Keratinocyte (primary cell): ENCODE results near the gene CDC42EP1. TPM values are rescaled to one million over a fixed set of nuclear protein-coding genes. Genes with fewer than 3 reads are reported as not detected.

ENCODE experiments used
- DNase-seq: peaks from one replicate; pipeline ENCODE4 v3.0.0-alpha.2; 2011; ENCODE audit warnings: low read depth, missing footprints, low spot score
- FAIRE-seq: peaks from 2 replicates; lab custom pipeline; 2011; peaks lifted over from hg19 to GRCh38; lab: Jason Lieb, UNC
- H2AFZ ChIP-seq: 2 replicates; pipeline ENCODE4 v1.6.0; 2012; ENCODE audit warnings: low read length, control low read depth, inconsistent platforms; ENCODE audit not compliant: control insufficient read depth
- H3K27ac ChIP-seq: 2 replicates; pipeline ENCODE4 v1.5.1; 2011; ENCODE audit warnings: low read length; ENCODE audit not compliant: control insufficient read depth, insufficient read depth
- H3K27me3 ChIP-seq: 3 replicates; pipeline ENCODE4 v1.6.0; 2011; ENCODE audit warnings: low read length; ENCODE audit not compliant: control insufficient read depth, insufficient read depth; ENCODE audit errors: extremely low read depth
- H3K36me3 ChIP-seq, 2 experiments: 2 replicates in 1 of 2; 3 replicates in 1 of 2; pipeline ENCODE4 v1.5.1; 2011; ENCODE audit warnings: low read length in 2 of 2, mild to moderate bottlenecking in 1 of 2; ENCODE audit not compliant: control insufficient read depth in 2 of 2, insufficient read depth in 2 of 2; ENCODE audit errors: extremely low read depth in 1 of 2
- H3K4me1 ChIP-seq: 3 replicates; pipeline ENCODE4 v1.5.1; 2011; ENCODE audit warnings: low read length; ENCODE audit not compliant: control insufficient read depth, insufficient read depth; ENCODE audit errors: extremely low read depth
- H3K4me2 ChIP-seq: 3 replicates; pipeline ENCODE4 v1.6.0; 2011; ENCODE audit warnings: low read depth, low read length; ENCODE audit not compliant: control insufficient read depth, insufficient read depth; ENCODE audit errors: extremely low read depth
- H3K4me3 ChIP-seq, 3 experiments: fragments of 200-600 bp in 1 of 3; sonication (generic) in 1 of 3; 2 replicates in 2 of 3; 3 replicates in 1 of 3; pipeline ENCODE4 v1.5.1; 2011 to 2016; ENCODE audit warnings: low read length in 3 of 3, mild to moderate bottlenecking in 3 of 3, control low read depth in 2 of 3, inconsistent platforms in 1 of 3, low read depth in 1 of 3, mixed read lengths in 1 of 3, mixed run types in 1 of 3, moderate library complexity in 1 of 3; ENCODE audit not compliant: control insufficient read depth in 2 of 3, insufficient read depth in 2 of 3; ENCODE audit errors: extremely low read depth in 1 of 3
- H3K79me2 ChIP-seq: 2 replicates; pipeline ENCODE4 v1.6.0; 2012; ENCODE audit warnings: low read length; ENCODE audit not compliant: control insufficient read depth, insufficient read depth
- H3K9ac ChIP-seq: 3 replicates; pipeline ENCODE4 v1.6.0; 2011; ENCODE audit warnings: low read length; ENCODE audit not compliant: control insufficient read depth, insufficient read depth; ENCODE audit errors: extremely low read depth
- H3K9me1 ChIP-seq: 3 replicates; pipeline ENCODE4 v1.6.0; 2011; ENCODE audit warnings: low read length; ENCODE audit not compliant: control insufficient read depth, insufficient read depth; ENCODE audit errors: extremely low read depth
- H3K9me3 ChIP-seq: 2 replicates; pipeline ENCODE4 v1.5.1; 2012; ENCODE audit warnings: low read depth, low read length; ENCODE audit not compliant: control insufficient read depth
- H4K20me1 ChIP-seq: 3 replicates; pipeline ENCODE4 v1.6.0; 2011; ENCODE audit warnings: low read length; ENCODE audit not compliant: control insufficient read depth, insufficient read depth; ENCODE audit errors: extremely low read depth
- CTCF ChIP-seq, 3 experiments: IDR thresholded peaks in 1 of 3; conservative IDR thresholded peaks in 1 of 3; optimal IDR thresholded peaks in 1 of 3; 2 replicates in 2 of 3; 3 replicates in 1 of 3; pipeline versions ENCODE3 to v1.5.1; 2011; ENCODE audit warnings: low read length in 3 of 3, mild to moderate bottlenecking in 3 of 3, moderate library complexity in 2 of 3, control low read depth in 1 of 3, inconsistent platforms in 1 of 3; ENCODE audit not compliant: insufficient read depth in 2 of 3; ENCODE audit errors: extremely low read depth in 1 of 3
- EZH2 ChIP-seq: IDR thresholded peaks from one replicate; pipeline ENCODE4 v1.6.1; 2012; ENCODE audit warnings: inconsistent platforms, mild to moderate bottlenecking, low read length, moderate library complexity
- dilution Hi-C: fragments of 300-500 bp; cut with MboI; formaldehyde crosslinking; loops from one replicate; pipeline ENCODE4 v1.7.0; 2020; ENCODE audit warnings: low sequenced_read_pairs; ENCODE audit not compliant: extremely low pct_ligation_motif_present
- polyA plus RNA-seq, 5 experiments: library from polyadenylated mRNA; depleted of rRNA in 3 of 5; stranded (reverse) in 3 of 5; stranded (forward) in 1 of 5; unstranded in 1 of 5; fragments of >200 nt; gene quantifications; 1 replicate in 1 of 5; 2 replicates in 3 of 5; 3 replicates in 1 of 5; pipeline versions ENCODE4 v1.2.1 to v1.2.3, GENCODE V29; 2011 to 2012; ENCODE audit warnings: missing spikeins in 2 of 5, low read depth in 1 of 5, low replicate concordance in 1 of 5

Gene CDC42EP1
- polyA plus RNA-seq, 1 donor (not counting 4 experiments of a cell fraction or from before 2014, with no cell fraction given): 10.5 TPM

- no peak overlapping the region for H3K4me2 ChIP-seq
Measured at GRCh38 chr22:37558815-37559214, 1.5 kb upstream of the CDC42EP1 start.

GRCh38 chr22:37559521-37559900 is 769 bp upstream of the CDC42EP1 start:
- dilution Hi-C loops: no loop called here
- Histone ChIP-seq H3K4me1 (peaks cover 47% of the 10 kb centered on the region), H3K36me3 (peaks cover 0 to 21% of the 10 kb centered on the region in 2 experiments), H3K27me3 (no peaks in the 10 kb centered on the region), H3K79me2 (peaks cover 31% of the 10 kb centered on the region), H2AFZ (peak overlapping the region; percentile 63), H3K9ac (peak overlapping the region; percentile 96), H3K27ac (peak overlapping the region; percentile 66), H4K20me1 (peaks cover 12% of the 10 kb centered on the region), H3K4me2 (peak overlapping the region; percentile 69), H3K9me1 (peaks cover 11% of the 10 kb centered on the region), H3K4me3 (peak overlapping the region; percentile 32 to 50 (median 47)), H3K9me3 (no peaks in the 10 kb centered on the region)
- FAIRE-seq (no peak), DNase-seq (no peak)
- TF ChIP-seq CTCF (optimal IDR thresholded peaks at IDR 0.05 in 1 of 3, IDR thresholded peaks at IDR 0.05 in 1 of 3, conservative IDR thresholded peaks at IDR 0.05 in 1 of 3; ENCODE audit: extremely low read depth in 1 of 3, insufficient read depth in 2 of 3, low read length in 3 of 3): no peak
- TF ChIP-seq EZH2: no peak

More at GRCh38 chr22:37558815-37559214, 1.5 kb upstream of the CDC42EP1 start:
- H3K9ac ChIP-seq: no peak overlapping the region
- peaks cover 40% of the 10 kb centered on the region for H3K4me1 ChIP-seq
- no peak overlapping the region for H3K27ac ChIP-seq
- TF ChIP-seq CTCF (optimal IDR thresholded peaks at IDR 0.05 in 1 of 3, IDR thresholded peaks at IDR 0.05 in 1 of 3, conservative IDR thresholded peaks at IDR 0.05 in 1 of 3; ENCODE audit: extremely low read depth in 1 of 3, insufficient read depth in 2 of 3, low read length in 3 of 3) (no peak), EZH2 (no peak)
- H3K9me3 ChIP-seq: no peaks in the 10 kb centered on the region
- peaks cover 0 to 16% of the 10 kb centered on the region in 2 experiments for H3K36me3 ChIP-seq
- peaks cover 5% of the 10 kb centered on the region for H4K20me1 ChIP-seq
- FAIRE-seq (no peak), DNase-seq (no peak)
- H2AFZ ChIP-seq: no peak overlapping the region
- H3K79me2 ChIP-seq: peaks cover 25% of the 10 kb centered on the region
- H3K4me3 ChIP-seq: no peak overlapping the region
- H3K27me3 ChIP-seq: no peaks in the 10 kb centered on the region
- dilution Hi-C loops: no loop called here
- H3K9me1 ChIP-seq: peaks cover 6% of the 10 kb centered on the region
